T-helper 1 cell (primary cell): Measurements from ENCODE around the gene DGKD.

Experiments used
- DNase-seq, 5 donors: peaks; one replicate each; pipeline ENCODE4 v3.0.0-alpha.2; 2012 to 2020

Gene DGKD

GRCh38 chr2:233430651-233431050, 76.4 kb downstream of the DGKD start:
- DNase-seq = no peak

GRCh38 chr2:233433029-233433428, 78.7 kb downstream of the DGKD start:
- no peak for DNase-seq

GRCh38 chr2:233433794-233434193, 79.5 kb downstream of the DGKD start:
- no peak for DNase-seq

GRCh38 chr2:233434666-233435330, 80.5 kb downstream of the DGKD start:
- DNase-seq = no peak

GRCh38 chr2:233435436-233436190, 81.3 kb downstream of the DGKD start:
- no peak for DNase-seq

GRCh38 chr2:233436191-233436581, 81.9 kb downstream of the DGKD start:
- no peak for DNase-seq

GRCh38 chr2:233436691-233437438, 82.6 kb downstream of the DGKD start:
- no peak for DNase-seq

- DNase-seq = no peak
These were observed 83.2 kb downstream of the DGKD start for GRCh38 chr2:233437439-233437955.

GRCh38 chr2:233438573-233439147, 84.4 kb downstream of the DGKD start:
- no peak for DNase-seq

GRCh38 chr2:233439191-233439590, 84.9 kb downstream of the DGKD start:
- no peak for DNase-seq

- no peak for DNase-seq
These were observed 86.0 kb downstream of the DGKD start for GRCh38 chr2:233440314-233440713.

GRCh38 chr2:233440714-233441113, 86.4 kb downstream of the DGKD start:
- DNase-seq = no peak

- DNase-seq = no peak
These were observed 87.1 kb downstream of the DGKD start for GRCh38 chr2:233441161-233442027.

GRCh38 chr2:233442028-233442310, 87.7 kb downstream of the DGKD start:
- no peak for DNase-seq

- peak; percentile 52 to 82 (median 71) for DNase-seq
These were observed 89.4 kb downstream of the DGKD start for GRCh38 chr2:233443511-233444183.

- no peak for DNase-seq
These were observed 90.2 kb downstream of the DGKD start for GRCh38 chr2:233444501-233444900.

GRCh38 chr2:233445152-233445830, 91.0 kb downstream of the DGKD start:
- DNase-seq = no peak

GRCh38 chr2:233446121-233446520, 91.8 kb downstream of the DGKD start:
- no peak for DNase-seq

- DNase-seq = no peak
These were observed 92.5 kb downstream of the DGKD start for GRCh38 chr2:233446606-233447305.

GRCh38 chr2:233447506-233448219, 93.4 kb downstream of the DGKD start:
- DNase-seq = no peak
